ENCODE measurements around the gene FBXL17. TPM values are rescaled to one million over a fixed set of nuclear protein-coding genes. Genes with fewer than 3 reads are reported as not detected.

FBXL17 gene
- total and polyA plus RNA-seq, 7 donors, result 6.2 to 36.1 (median 30.3) TPM

DNA sequence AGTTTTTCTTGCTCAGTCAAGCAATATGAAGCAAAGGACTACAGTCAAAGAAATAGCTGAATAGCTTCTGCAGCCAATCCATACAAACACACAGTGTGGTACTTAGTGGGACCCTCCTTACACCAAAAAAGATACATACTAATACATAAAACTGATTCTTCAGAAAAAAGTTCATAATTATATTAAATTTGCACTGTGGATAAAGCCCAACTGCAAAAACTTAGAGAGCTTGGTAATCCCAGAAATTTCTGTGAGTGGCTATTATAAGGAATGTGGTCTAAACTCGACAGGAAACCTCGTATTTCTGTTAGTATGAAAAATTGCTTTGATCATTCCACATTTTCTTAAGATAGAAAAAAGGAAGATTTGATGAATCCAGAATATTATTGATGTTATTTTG is 245.4 kb downstream of the FBXL17 start:
- ATAC-seq, result no peak
- Histone ChIP-seq H3K9me3 (no peaks in the 10 kb centered on the region), H3K4me3 (no peak overlapping the region), H3K27me3 (ENCODE audit: insufficient read depth in 3 of 3, low read length in 2 of 3) (no peaks in the 10 kb centered on the region), H3K4me1 (no peaks in the 10 kb centered on the region), H3K36me3 (ENCODE audit: insufficient read depth in 1 of 2, low read depth in 1 of 2) (no peaks in the 10 kb centered on the region), H3K27ac (no peak overlapping the region)
- DNase-seq, result no peak
- 70 to 76% (median 76%) methylated on average over 2 of the region's 2 CpGs for WGBS, 3 donors
- intact Hi-C loops (cut with DNase I), result loop anchor here in 1 of 2 donors (10.0 kb wide), 1 partner anchor 198 kb away; no protein-coding TSS in a partner anchor
- TF ChIP-seq CTCF (IDR thresholded peaks at IDR 0.05), result no peak

DNA sequence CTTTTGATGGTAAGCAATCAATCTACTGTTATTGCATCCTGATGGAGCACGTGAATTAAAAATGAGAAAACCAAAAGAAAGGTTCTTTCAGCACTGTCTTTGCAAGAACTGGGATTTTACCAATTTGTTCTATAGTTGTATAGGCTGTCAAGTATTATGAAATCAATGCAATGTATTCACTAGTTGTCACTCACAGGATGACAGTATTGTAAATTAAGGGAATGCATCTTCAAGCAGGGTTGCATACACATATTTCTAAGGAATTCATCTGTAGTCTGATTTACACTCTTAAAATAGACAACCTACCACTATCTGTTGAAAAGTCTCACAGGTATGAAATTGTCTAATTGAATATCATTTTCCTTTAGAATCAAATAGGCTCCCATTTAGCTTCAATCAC is 252.8 kb downstream of the FBXL17 start:
- intact Hi-C loops (cut with DNase I), result no loop called here
- Histone ChIP-seq H3K9me3 (no peaks in the 10 kb centered on the region), H3K27me3 (ENCODE audit: insufficient read depth in 3 of 3, low read length in 2 of 3) (no peaks in the 10 kb centered on the region), H3K4me3 (no peak overlapping the region), H3K27ac (no peak overlapping the region), H3K4me1 (no peaks in the 10 kb centered on the region), H3K36me3 (ENCODE audit: insufficient read depth in 1 of 2, low read depth in 1 of 2) (no peaks in the 10 kb centered on the region)
- no peak for DNase-seq
- no peak for TF ChIP-seq CTCF (IDR thresholded peaks at IDR 0.05)
- ATAC-seq, result no peak
- WGBS, 3 donors, result 97 to 100% (median 98%) methylated on average over 1 of the region's 1 CpG

GRCh38 chr5:108125771-108126511 is 256.0 kb downstream of the FBXL17 start:
- no peaks in the 10 kb centered on the region for H3K4me1 ChIP-seq
- no peaks in the 10 kb centered on the region for H3K9me3 ChIP-seq
- intact Hi-C loops (cut with DNase I), result no loop called here
- H3K27ac ChIP-seq, result no peak overlapping the region
- no peaks in the 10 kb centered on the region for H3K27me3 ChIP-seq (ENCODE audit: insufficient read depth in 3 of 3, low read length in 2 of 3)
- H3K4me3 ChIP-seq, result no peak overlapping the region
- 76 to 94% (median 85%) methylated on average over 3 of the region's 3 CpGs for WGBS, 3 donors
- no peaks in the 10 kb centered on the region for H3K36me3 ChIP-seq (ENCODE audit: insufficient read depth in 1 of 2, low read depth in 1 of 2)
- TF ChIP-seq CTCF (IDR thresholded peaks at IDR 0.05), result no peak
- no peak for ATAC-seq
- DNase-seq, result no peak

DNA sequence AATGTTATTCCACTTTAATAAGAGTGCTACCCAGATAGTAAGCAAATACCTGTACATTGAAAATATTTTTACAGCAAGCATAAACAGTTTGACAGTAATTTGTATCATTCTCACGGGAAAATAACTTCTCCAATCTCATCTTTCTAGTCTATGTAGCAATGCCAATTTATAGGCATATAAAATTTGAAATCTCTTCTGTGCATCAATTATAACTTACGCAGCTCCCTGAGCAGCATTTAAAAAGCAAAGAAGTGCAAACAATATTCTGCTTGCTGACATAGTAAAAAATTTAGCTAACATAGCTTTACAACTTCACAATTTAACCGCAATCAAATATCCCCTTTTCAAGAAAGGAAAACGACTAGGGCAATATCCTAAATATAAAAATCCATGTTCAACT is 257.3 kb downstream of the FBXL17 start:
- Histone ChIP-seq H3K27ac (no peak overlapping the region), H3K36me3 (ENCODE audit: insufficient read depth in 1 of 2, low read depth in 1 of 2) (no peaks in the 10 kb centered on the region), H3K9me3 (no peaks in the 10 kb centered on the region), H3K4me3 (no peak overlapping the region), H3K4me1 (no peaks in the 10 kb centered on the region), H3K27me3 (ENCODE audit: insufficient read depth in 3 of 3, low read length in 2 of 3) (no peaks in the 10 kb centered on the region)
- ATAC-seq, result no peak
- intact Hi-C loops (cut with DNase I), result no loop called here
- 88 to 91% (median 90%) methylated on average over 4 of the region's 4 CpGs for WGBS, 3 donors
- no peak for DNase-seq
- TF ChIP-seq CTCF (IDR thresholded peaks at IDR 0.05), result no peak

- no peaks in the 10 kb centered on the region for H3K4me1 ChIP-seq
- no peak overlapping the region for H3K4me3 ChIP-seq
- DNase-seq (no peak), ATAC-seq (no peak)
- H3K36me3 ChIP-seq (ENCODE audit: insufficient read depth in 1 of 2, low read depth in 1 of 2), result no peaks in the 10 kb centered on the region
- H3K27me3 ChIP-seq (ENCODE audit: insufficient read depth in 3 of 3, low read length in 2 of 3), result no peaks in the 10 kb centered on the region
- intact Hi-C loops (cut with DNase I), result no loop called here
- no peak overlapping the region for H3K27ac ChIP-seq
- WGBS, 3 donors, result 63 to 87% (median 83%) methylated on average over 4 of the region's 4 CpGs
- no peaks in the 10 kb centered on the region for H3K9me3 ChIP-seq
- no peak for TF ChIP-seq CTCF (IDR thresholded peaks at IDR 0.05)
Measured at GRCh38 chr5:108122702-108123101, 259.2 kb downstream of the FBXL17 start.

All from psoas muscle (tissue), 8 donors.